A673 (cell line): Measurements from ENCODE around the gene UBASH3A. TPM values are rescaled to one million over a fixed set of nuclear protein-coding genes. Genes with fewer than 3 reads are reported as not detected.

Experiments
- BruUV-seq: library from RNA; stranded (reverse); fragments of 400-500 nt; replicated peaks from 2 replicates; lab custom pipeline; 2021; lab: Mats Ljungman, UMichigan
- CTCF ChIA-PET: fragments of 300-600 bp; sonication (Branson Sonifier 250); formaldehyde crosslinking; loops from one replicate; lab custom pipeline; 2022; ENCODE audit warnings: antibody characterized with exemption; lab: Charles Lee
- POLR2A ChIA-PET: fragments of 300-600 bp; sonication (Branson Sonifier 250); formaldehyde crosslinking; loops from one replicate; lab custom pipeline; 2022; ENCODE audit warnings: antibody characterized with exemption; ENCODE audit not compliant: low non-redundant PET; lab: Charles Lee
- DNase-seq: peaks from one replicate; pipeline ENCODE4 v3.0.0-alpha.2; 2015; ENCODE audit warnings: low spot score
- H3K27ac ChIP-seq: fragments of 200-600 bp; sonication (generic); 2 replicates; pipeline ENCODE4 v1.5.1; 2016; ENCODE audit warnings: mixed run types, low read depth, mild to moderate bottlenecking, mixed read lengths, antibody characterized with exemption, low read length; ENCODE audit not compliant: poor library complexity, severe bottlenecking
- H3K27me3 ChIP-seq: fragments of 200-600 bp; sonication (generic); replicated peaks from 2 replicates; pipeline ENCODE4 v1.6.1; 2017; ENCODE audit warnings: mixed run types, low read depth, mild to moderate bottlenecking, mixed read lengths, antibody characterized with exemption, low read length; ENCODE audit not compliant: insufficient read depth, poor library complexity
- H3K36me3 ChIP-seq: fragments of 200-600 bp; sonication (generic); 2 replicates; pipeline ENCODE4 v1.6.1; 2016; ENCODE audit warnings: mixed run types, mild to moderate bottlenecking, mixed read lengths, antibody characterized with exemption, low read length; ENCODE audit not compliant: insufficient read depth, poor library complexity, severe bottlenecking
- H3K4me1 ChIP-seq: fragments of 200-600 bp; sonication (generic); 2 replicates; pipeline ENCODE4 v1.6.1; 2017; ENCODE audit warnings: mixed run types, mild to moderate bottlenecking, mixed read lengths, antibody characterized with exemption, low read length; ENCODE audit not compliant: insufficient read depth, poor library complexity, severe bottlenecking
- H3K4me3 ChIP-seq: fragments of 200-600 bp; sonication (generic); 2 replicates; pipeline ENCODE4 v1.5.1; 2016; ENCODE audit warnings: low read depth, mixed run types, mild to moderate bottlenecking, mixed read lengths, low read length; ENCODE audit not compliant: poor library complexity, severe bottlenecking
- H3K9me3 ChIP-seq: fragments of 200-600 bp; sonication (generic); 2 replicates; pipeline ENCODE4 v1.6.1; 2016; ENCODE audit warnings: mixed run types, low read depth, mild to moderate bottlenecking, mixed read lengths, antibody characterized with exemption, low read length; ENCODE audit not compliant: poor library complexity, severe bottlenecking
- CTCF ChIP-seq: fragments of 300-800, 200-600 bp; sonication (generic); conservative IDR thresholded peaks from 2 replicates; pipeline ENCODE4 v1.5.1; 2017; ENCODE audit warnings: low read depth, mild to moderate bottlenecking, antibody characterized with exemption, low read length, moderate library complexity, mixed read lengths
- EZH2 ChIP-seq: fragments of 200-600 bp; sonication (generic); IDR thresholded peaks from 2 replicates; pipeline ENCODE4 v1.6.1; 2017; ENCODE audit warnings: borderline replicate concordance, low read depth, mild to moderate bottlenecking, mixed read lengths, antibody characterized with exemption, low read length; ENCODE audit not compliant: poor library complexity, severe bottlenecking
- intact Hi-C: fragments of 100-400 bp; cut with micrococcal nuclease; formaldehyde crosslinking; loops from one replicate; pipeline ENCODE4 v1.10.0; 2022; ENCODE audit not compliant: unreplicated experiment
- total RNA-seq: library from RNA; stranded (reverse); gene quantifications from 2 replicates; pipeline ENCODE4 v1.2.3, GENCODE V29; 2021

Gene UBASH3A
- total RNA-seq, 1 experiment from 2014 or later: not detected

- CTCF ChIA-PET: no interaction called here
- intact Hi-C loops: no loop called here
- TF ChIP-seq EZH2: no peak
- TF ChIP-seq CTCF: no peak
Observed at GRCh38 chr21:42385619-42386018, 18.1 kb upstream of the UBASH3A start.

GRCh38 chr21:42386034-42386591 lies 17.6 kb upstream of the UBASH3A start:
- DNase-seq: no peak
- ChIA-PET CTCF (no interaction called here), POLR2A (no interaction called here)
- H3K27me3 ChIP-seq: no peaks in the 10 kb centered on the region
- BruUV-seq: no TSS peak
- no peak overlapping the region for H3K4me3 ChIP-seq
- intact Hi-C loops: no loop called here
- no peak overlapping the region for H3K27ac ChIP-seq
- H3K4me1 ChIP-seq: peaks cover 7% of the 10 kb centered on the region
- TF ChIP-seq EZH2 (no peak), CTCF (no peak)
- H3K9me3 ChIP-seq: no peaks in the 10 kb centered on the region
- no peaks in the 10 kb centered on the region for H3K36me3 ChIP-seq

More at GRCh38 chr21:42385619-42386018, 18.1 kb upstream of the UBASH3A start:
- Histone ChIP-seq H3K36me3 (no peaks in the 10 kb centered on the region), H3K4me1 (peaks cover 7% of the 10 kb centered on the region), H3K9me3 (no peaks in the 10 kb centered on the region), H3K4me3 (no peak overlapping the region), H3K27me3 (no peaks in the 10 kb centered on the region), H3K27ac (no peak overlapping the region)
- POLR2A ChIA-PET: no interaction called here
- no peak for DNase-seq
- no TSS peak for BruUV-seq

GRCh38 chr21:42387164-42387563 lies 16.5 kb upstream of the UBASH3A start:
- intact Hi-C loops: no loop called here
- no peaks in the 10 kb centered on the region for H3K27me3 ChIP-seq
- no peak overlapping the region for H3K4me3 ChIP-seq
- no peak overlapping the region for H3K27ac ChIP-seq
- DNase-seq: peak; percentile 48
- no peaks in the 10 kb centered on the region for H3K36me3 ChIP-seq
- ChIA-PET POLR2A (no interaction called here), CTCF (interaction anchor here (0.6 kb wide), 1 partner anchor 78 kb away, joined by 6 read pairs; no protein-coding TSS in a partner anchor)
- peaks cover 7% of the 10 kb centered on the region for H3K4me1 ChIP-seq
- BruUV-seq: no TSS peak
- no peaks in the 10 kb centered on the region for H3K9me3 ChIP-seq
- TF ChIP-seq CTCF: no peak
- TF ChIP-seq EZH2: no peak
